Measurements from ENCODE around the gene TBX4.

DNA sequence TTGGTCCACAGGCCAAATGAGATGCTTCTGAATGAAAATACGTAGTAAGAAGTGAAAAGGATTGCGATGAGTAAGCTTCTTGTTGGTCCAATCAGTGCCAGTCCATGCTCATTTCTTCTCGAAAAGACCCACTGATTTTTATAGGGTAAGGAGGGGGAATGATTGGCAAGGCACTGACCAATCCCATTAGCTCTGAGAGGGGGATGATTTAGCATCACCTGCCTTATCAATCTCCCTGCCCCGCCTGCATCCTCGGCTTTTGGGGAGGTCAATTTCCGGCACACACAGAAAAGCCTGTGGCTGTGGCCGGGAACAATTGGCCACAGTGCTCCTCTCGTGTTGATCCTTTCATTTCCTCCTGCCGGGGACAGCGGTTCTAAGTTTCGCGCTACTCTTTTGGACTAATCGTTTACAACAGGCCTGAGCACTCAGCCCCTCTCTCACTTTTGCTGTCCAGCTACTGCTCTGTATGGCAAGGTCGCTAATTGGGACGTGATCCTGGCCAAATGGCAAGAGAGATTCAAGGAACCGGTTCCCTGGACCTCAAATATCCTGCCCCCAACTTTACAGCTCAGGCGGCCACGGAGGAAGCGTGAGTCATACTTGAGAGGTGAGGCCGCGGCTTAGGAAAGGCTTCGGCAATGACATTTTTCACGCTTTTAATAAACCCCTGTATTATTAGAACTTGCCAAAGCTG, 43.1 kb downstream of the TBX4 start:
- TF ChIP-seq, protein P1, sequence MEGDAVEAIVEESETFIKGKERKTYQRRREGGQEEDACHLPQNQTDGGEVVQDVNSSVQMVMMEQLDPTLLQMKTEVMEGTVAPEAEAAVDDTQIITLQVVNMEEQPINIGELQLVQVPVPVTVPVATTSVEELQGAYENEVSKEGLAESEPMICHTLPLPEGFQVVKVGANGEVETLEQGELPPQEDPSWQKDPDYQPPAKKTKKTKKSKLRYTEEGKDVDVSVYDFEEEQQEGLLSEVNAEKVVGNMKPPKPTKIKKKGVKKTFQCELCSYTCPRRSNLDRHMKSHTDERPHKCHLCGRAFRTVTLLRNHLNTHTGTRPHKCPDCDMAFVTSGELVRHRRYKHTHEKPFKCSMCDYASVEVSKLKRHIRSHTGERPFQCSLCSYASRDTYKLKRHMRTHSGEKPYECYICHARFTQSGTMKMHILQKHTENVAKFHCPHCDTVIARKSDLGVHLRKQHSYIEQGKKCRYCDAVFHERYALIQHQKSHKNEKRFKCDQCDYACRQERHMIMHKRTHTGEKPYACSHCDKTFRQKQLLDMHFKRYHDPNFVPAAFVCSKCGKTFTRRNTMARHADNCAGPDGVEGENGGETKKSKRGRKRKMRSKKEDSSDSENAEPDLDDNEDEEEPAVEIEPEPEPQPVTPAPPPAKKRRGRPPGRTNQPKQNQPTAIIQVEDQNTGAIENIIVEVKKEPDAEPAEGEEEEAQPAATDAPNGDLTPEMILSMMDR (IDR thresholded peaks at IDR 0.05): no peak
- no peak for TF ChIP-seq POLR2A (IDR thresholded peaks at IDR 0.05)

All from thyroid gland (tissue), 4 donors.